Measurements from ENCODE around the gene TBL1Y.

The TBL1Y gene

GRCh38 chrY:6972271-6972887, 61.9 kb downstream of the TBL1Y start:
- TF ChIP-seq ZFX (IDR thresholded peaks at IDR 0.05; ENCODE audit: borderline replicate concordance) (no peak), CTCF (IDR thresholded peaks at IDR 0.05) (no peak)
- no peak overlapping the region for H3K27ac ChIP-seq

GRCh38 chrY:6974971-6975370, 64.5 kb downstream of the TBL1Y start:
- no peak overlapping the region for H3K27ac ChIP-seq
- TF ChIP-seq ZFX (IDR thresholded peaks at IDR 0.05; ENCODE audit: borderline replicate concordance) = no peak
- no peak for TF ChIP-seq CTCF (IDR thresholded peaks at IDR 0.05)

GRCh38 chrY:6977783-6978182, 67.3 kb downstream of the TBL1Y start:
- TF ChIP-seq ZFX (IDR thresholded peaks at IDR 0.05; ENCODE audit: borderline replicate concordance) (no peak), CTCF (IDR thresholded peaks at IDR 0.05) (no peak)
- no peak overlapping the region for H3K27ac ChIP-seq

- TF ChIP-seq ZFX (IDR thresholded peaks at IDR 0.05; ENCODE audit: borderline replicate concordance) = no peak
- TF ChIP-seq CTCF (IDR thresholded peaks at IDR 0.05) = no peak
- no peak overlapping the region for H3K27ac ChIP-seq
These were observed 72.7 kb downstream of the TBL1Y start for GRCh38 chrY:6983221-6983620.

- no peak for TF ChIP-seq CTCF (IDR thresholded peaks at IDR 0.05)
- no peak overlapping the region for H3K27ac ChIP-seq
These were observed 77.3 kb downstream of the TBL1Y start for GRCh38 chrY:6987811-6988210.

- H3K27ac ChIP-seq = no peak overlapping the region
- TF ChIP-seq CTCF (IDR thresholded peaks at IDR 0.05) = no peak
- TF ChIP-seq ZFX (IDR thresholded peaks at IDR 0.05; ENCODE audit: borderline replicate concordance) = no peak
These were observed 79.6 kb downstream of the TBL1Y start for GRCh38 chrY:6989886-6990620.

- H3K27ac ChIP-seq = no peak overlapping the region
- TF ChIP-seq ZFX (IDR thresholded peaks at IDR 0.05; ENCODE audit: borderline replicate concordance) (no peak), CTCF (IDR thresholded peaks at IDR 0.05) (no peak)
These were observed 81.5 kb downstream of the TBL1Y start for GRCh38 chrY:6992041-6992440.
